Psoas muscle (tissue), 8 donors: ENCODE results near the gene SLC29A1. TPM values are rescaled to one million over a fixed set of nuclear protein-coding genes. Genes with fewer than 3 reads are reported as not detected.
A peak's percentile ranks its signal among the peaks of the same experiment; 100 is the strongest.

ENCODE experiments used
- ATAC-seq, 4 donors: fragments of 200-7000 bp; cut with Tn5 transposase; one replicate each; pipeline ENCODE4 v1.9.1; 2020; ENCODE audit warnings: moderate library complexity in 3 of 4, mild to moderate bottlenecking in 2 of 4
- DNase-seq, 2 donors: peaks; one replicate each; pipeline ENCODE4 v3.0.0-alpha.2; 2020
- H3K27ac ChIP-seq: fragments of 200-600 bp; one replicate; pipeline ENCODE4 v1.8.0; 2022
- H3K27me3 ChIP-seq, 3 donors: fragments of 200-600 bp in 1 of 3; one replicate each; pipeline versions ENCODE4 v1.6.1 to v1.8.0; 2013 to 2022; ENCODE audit warnings: low read length in 2 of 3, mild to moderate bottlenecking in 2 of 3, moderate library complexity in 1 of 3; ENCODE audit not compliant: insufficient read depth in 3 of 3
- H3K36me3 ChIP-seq, 2 donors: fragments of 200-600 bp in 1 of 2; one replicate each; pipeline versions ENCODE4 v1.6.1 to v1.8.0; 2013 to 2022; ENCODE audit warnings: low read depth in 1 of 2, mild to moderate bottlenecking in 1 of 2, moderate library complexity in 1 of 2; ENCODE audit not compliant: insufficient read depth in 1 of 2
- H3K4me1 ChIP-seq: fragments of 200-600 bp; one replicate; pipeline ENCODE4 v1.8.0; 2022
- H3K4me3 ChIP-seq: fragments of 200-600 bp; one replicate; pipeline ENCODE4 v1.8.0; 2022; ENCODE audit warnings: mild to moderate bottlenecking
- H3K9me3 ChIP-seq: fragments of 200-600 bp; one replicate; pipeline ENCODE4 v1.8.0; 2022
- CTCF ChIP-seq: fragments of 200-600 bp; IDR thresholded peaks from one replicate; pipeline ENCODE4 v1.8.0; 2022; ENCODE audit warnings: antibody characterized with exemption
- WGBS, 3 donors: extraction: QIAGEN DNeasy Blood & Tissue Kit; methylation state at CpG; one replicate each; pipeline versions ENCODE4 v1.1.6 to v1.1.7; 2013; 5-methylcytosine and 5-hydroxymethylcytosine counted together
- intact Hi-C, 2 donors: fragments of 100-400 bp; cut with DNase I; formaldehyde crosslinking; loops; one replicate each; pipeline versions ENCODE4 v1.11.0 to v1.14.2; 2022
- polyA plus RNA-seq, 3 donors: library from polyadenylated mRNA; stranded (reverse); fragments of 200-250 nt; gene quantifications; one replicate each; pipeline ENCODE4 v1.2.3, GENCODE V29; 2013
- total RNA-seq, 4 donors: library from RNA; stranded (reverse); fragmentation: NEBNext Ultra II Directional in 2 of 4; extraction: Animal tissue kit (Norgen Biotek cat#: 25700) in 2 of 4; gene quantifications; one replicate each; pipeline versions ENCODE4 v1.2.1 to v1.2.4, GENCODE V29; 2021 to 2023
- donor health status: healthy with polysubstance abuse.
- donor health status: DM: no; HTN: no; CAD: no; lungs with moderate emphysema.
- donor health status: Bipolar disorder and iron deficiency.
- donor health status: healthy.
- donor health status: DM: yes; HTN: yes; CAD: no.
- donor health status: DM: no; HTN: no; CAD: no.
- donor health status: DM: no; HTN: no; CAD: no.
- donor health status: DM: yes; HTN: yes; CAD: no.

The SLC29A1 gene
- total and polyA plus RNA-seq, 7 donors: 29.1 to 80.7 (median 39.7) TPM

- peaks cover 65% of the 10 kb centered on the region for H3K4me1 ChIP-seq
- H3K27me3 ChIP-seq: no peaks in the 10 kb centered on the region
- intact Hi-C loops: no loop called here
- TF ChIP-seq CTCF: no peak
- H3K36me3 ChIP-seq: peaks cover 2 to 40% of the 10 kb centered on the region in 2 donors
- WGBS, 3 donors: 39 to 59% (median 53%) methylated on average over 16 of the region's 16 CpGs
- H3K9me3 ChIP-seq: no peaks in the 10 kb centered on the region
- DNase-seq: peak in 1 of 2 donors; percentile 34
- H3K27ac ChIP-seq: peak overlapping the region; percentile 96
- no peak overlapping the region for H3K4me3 ChIP-seq
- no peak for ATAC-seq
Measured at GRCh38 chr6:44232676-44233566, 9.5 kb downstream of the SLC29A1 start.

- Histone ChIP-seq H3K4me3 (peak overlapping the region; percentile 4), H3K36me3 (peaks cover 2 to 40% of the 10 kb centered on the region in 2 donors), H3K4me1 (peaks cover 58% of the 10 kb centered on the region), H3K27ac (peak overlapping the region; percentile 96), H3K27me3 (no peaks in the 10 kb centered on the region), H3K9me3 (no peaks in the 10 kb centered on the region)
- intact Hi-C loops: loop anchor here (1.0 to 2.0 kb wide), 2 partner anchors 61 kb away; no protein-coding TSS in a partner anchor
- TF ChIP-seq CTCF: no peak
- peak in 1 of 2 donors; percentile 53 for DNase-seq
- ATAC-seq: no peak
- 28 to 42% (median 32%) methylated on average over 14 of the region's 14 CpGs for WGBS, 3 donors
Measured at GRCh38 chr6:44233567-44234100, 10.2 kb downstream of the SLC29A1 start.

- Histone ChIP-seq H3K9me3 (no peaks in the 10 kb centered on the region), H3K36me3 (peaks cover 2 to 40% of the 10 kb centered on the region in 2 donors), H3K4me1 (peaks cover 51% of the 10 kb centered on the region), H3K4me3 (peak overlapping the region; percentile 4), H3K27ac (peak overlapping the region; percentile 96), H3K27me3 (no peaks in the 10 kb centered on the region)
- WGBS, 3 donors: 12 to 14% (median 13%) methylated on average over 5 of the region's 5 CpGs
- ATAC-seq: peak; percentile 68 to 74 (median 72)
- peak; percentile 91 to 96 for DNase-seq
- peak; percentile 84 for TF ChIP-seq CTCF
- intact Hi-C loops: loop anchor here (1.0 to 2.0 kb wide), 2 partner anchors 62 kb away; no protein-coding TSS in a partner anchor
Measured at GRCh38 chr6:44234101-44235025, 11.0 kb downstream of the SLC29A1 start.

- intact Hi-C loops: loop anchor here in 1 of 2 donors (2.0 kb wide), 1 partner anchor 62 kb away; no protein-coding TSS in a partner anchor
Measured at GRCh38 chr6:44235269-44235668, 11.9 kb downstream of the SLC29A1 start.

More at GRCh38 chr6:44235269-44235668, 11.9 kb downstream of the SLC29A1 start:
- DNase-seq: no peak
- Histone ChIP-seq H3K27ac (peak overlapping the region; percentile 96), H3K4me3 (no peak overlapping the region), H3K27me3 (no peaks in the 10 kb centered on the region), H3K36me3 (peaks cover 2 to 32% of the 10 kb centered on the region in 2 donors), H3K9me3 (no peaks in the 10 kb centered on the region), H3K4me1 (peaks cover 42% of the 10 kb centered on the region)
- TF ChIP-seq CTCF: no peak
- no peak for ATAC-seq
- 55 to 81% (median 59%) methylated on average over 6 of the region's 6 CpGs for WGBS, 3 donors
